GM12892 (cell line): Measurements from ENCODE around the gene POMT1.

Experiments used
- POLR2A ChIP-seq: IDR thresholded peaks from 2 replicates; pipeline ENCODE4 v1.6.1; 2011; ENCODE audit warnings: low read depth, low read length, control low read depth
- POLR2AphosphoS5 ChIP-seq: IDR thresholded peaks from 2 replicates; pipeline ENCODE4 v1.6.1; 2011; ENCODE audit warnings: low read depth, low read length, control low read depth

- TF ChIP-seq POLR2A (no peak), POLR2AphosphoS5 (no peak)
These were observed 23.8 kb upstream of the POMT1 start for GRCh38 chr9:131478911-131479310.
